ENCODE results near the gene RARRES2. TPM values are rescaled to one million over a fixed set of nuclear protein-coding genes. Genes with fewer than 3 reads are reported as not detected.
A peak's percentile ranks its signal among the peaks of the same experiment; 100 is the strongest.

RARRES2 gene
- total and polyA plus RNA-seq, 2 of the 13 experiments (the other 11 are each of a cell fraction or from before 2014, with no cell fraction given): 134 to 172 TPM

- TF ChIP-seq RCOR2 (CRISPR knock-in tag; IDR thresholded peaks at IDR 0.05) (no peak; the same call in 1 of the 2 replicates), CSRNP1 (CRISPR knock-in tag; IDR thresholded peaks at IDR 0.05) (peak; percentile 84; the same call in 1 of the 2 replicates), CHCHD3 (CRISPR knock-in tag; IDR thresholded peaks at IDR 0.05) (peak; percentile 92; the same call in 1 of the 2 replicates), ZNF547 (CRISPR knock-in tag; IDR thresholded peaks at IDR 0.05) (peak; percentile 80; the same call in 1 of the 2 replicates), SIN3B (IDR thresholded peaks at IDR 0.05; ENCODE audit: low read length) (no peak), NFRKB (IDR thresholded peaks at IDR 0.05) (no peak), GTF2F1 (IDR thresholded peaks at IDR 0.05; ENCODE audit: low read length) (no peak), ZNF552 (CRISPR knock-in tag; IDR thresholded peaks at IDR 0.05; ENCODE audit: borderline replicate concordance) (no peak; the same call in none of the 2 replicates), ZNF549 (CRISPR knock-in tag; IDR thresholded peaks at IDR 0.05) (no peak), THAP7 (CRISPR knock-in tag; IDR thresholded peaks at IDR 0.05) (peak; percentile 65; the same call in 1 of the 2 replicates), ATF3 (CRISPR knock-in tag; IDR thresholded peaks at IDR 0.05) (peak; percentile 28; the same call in 1 of the 2 replicates), MEF2D (CRISPR knock-in tag; IDR thresholded peaks at IDR 0.05) (peak; percentile 83), POLR2AphosphoS5 (IDR thresholded peaks at IDR 0.05; ENCODE audit: low read depth, low read length) (peak; percentile 95), ZBTB37 (CRISPR knock-in tag; IDR thresholded peaks at IDR 0.05) (no peak), DNMT3B (CRISPR knock-in tag; conservative IDR thresholded peaks at IDR 0.05) (peak; percentile 19; the same call in 1 of the 2 replicates), SP1 (IDR thresholded peaks at IDR 0.05) (no peak), SP1 (CRISPR knock-in tag; IDR thresholded peaks at IDR 0.05) (0 out of 2 replicates have a peak, but pooled peaks have one; percentile 38), ZFP37 (CRISPR knock-in tag; IDR thresholded peaks at IDR 0.05; ENCODE audit: borderline replicate concordance) (no peak; the same call in 1 of the 2 replicates), BCLAF1 (IDR thresholded peaks at IDR 0.05) (no peak), MTF1 (CRISPR knock-in tag; IDR thresholded peaks at IDR 0.05) (peak; percentile 62; the same call in 1 of the 2 replicates), SCMH1 (CRISPR knock-in tag; IDR thresholded peaks at IDR 0.05; ENCODE audit: borderline replicate concordance) (no peak), ZNF251 (CRISPR knock-in tag; IDR thresholded peaks at IDR 0.05) (peak; percentile 56; the same call in 1 of the 2 replicates), MAFF (IDR thresholded peaks at IDR 0.05; ENCODE audit: low read depth, low read length) (no peak), HMG20A (CRISPR knock-in tag; IDR thresholded peaks at IDR 0.05; ENCODE audit: borderline replicate concordance) (no peak), NR2F1 (CRISPR knock-in tag; IDR thresholded peaks at IDR 0.05) (peak; percentile 73 to 84)
Observed at GRCh38 chr7:150322833-150323681, 18.4 kb downstream of the RARRES2 start, which contains the start of the genes ACTR3C and LRRC61 (continued).

Measured in HepG2 (cell line).